GM20000 (cell line): Measurements from ENCODE around the gene PLA2G7.

Source experiments
- DNase-seq: peaks from one replicate; pipeline ENCODE4 v3.0.0; 2012; ENCODE audit warnings: low spot score
- CTCF ChIP-seq: IDR thresholded peaks from 2 replicates; pipeline ENCODE4 v1.5.1; 2012; ENCODE audit warnings: mild to moderate bottlenecking, control low read depth; ENCODE audit errors: extremely low read depth, missing control alignments

PLA2G7 gene

GRCh38 chr6:46733341-46733801 is 1.8 kb downstream of the PLA2G7 start:
- DNase-seq: no peak
- no peak for TF ChIP-seq CTCF

GRCh38 chr6:46730921-46731461 is 4.2 kb downstream of the PLA2G7 start:
- no peak for DNase-seq
- no peak for TF ChIP-seq CTCF

- no peak for DNase-seq
- no peak for TF ChIP-seq CTCF
Measured at GRCh38 chr6:46729787-46730326, 5.3 kb downstream of the PLA2G7 start.

GRCh38 chr6:46720401-46720800 is 14.8 kb downstream of the PLA2G7 start:
- no peak for TF ChIP-seq CTCF
- no peak for DNase-seq

- no peak for DNase-seq
- TF ChIP-seq CTCF: no peak
Measured at GRCh38 chr6:46719099-46719498, 16.1 kb downstream of the PLA2G7 start.

- TF ChIP-seq CTCF: no peak
- DNase-seq: no peak
Measured at GRCh38 chr6:46715141-46715540, 20.0 kb downstream of the PLA2G7 start.

- no peak for TF ChIP-seq CTCF
- no peak for DNase-seq
Measured at GRCh38 chr6:46711491-46711890, 23.7 kb downstream of the PLA2G7 start.
